Activated CD8-positive, alpha-beta memory T cell treated with anti-CD3 and anti-CD28 coated beads, Interleukin-2, amount 50 U/mL, for 1 hour (primary cell): Measurements from ENCODE around the gene PDPK1.
"Not testable (repeated sequence)": the region's sequence is repeated elsewhere in the genome, so short reads cannot be mapped to it uniquely, and the experiment has no call there.

ENCODE experiments used
- DNase-seq: peaks from one replicate; pipeline ENCODE4 v3.0.0-alpha.2; 2020; ENCODE audit errors: extremely low read depth

The PDPK1 gene

DNA sequence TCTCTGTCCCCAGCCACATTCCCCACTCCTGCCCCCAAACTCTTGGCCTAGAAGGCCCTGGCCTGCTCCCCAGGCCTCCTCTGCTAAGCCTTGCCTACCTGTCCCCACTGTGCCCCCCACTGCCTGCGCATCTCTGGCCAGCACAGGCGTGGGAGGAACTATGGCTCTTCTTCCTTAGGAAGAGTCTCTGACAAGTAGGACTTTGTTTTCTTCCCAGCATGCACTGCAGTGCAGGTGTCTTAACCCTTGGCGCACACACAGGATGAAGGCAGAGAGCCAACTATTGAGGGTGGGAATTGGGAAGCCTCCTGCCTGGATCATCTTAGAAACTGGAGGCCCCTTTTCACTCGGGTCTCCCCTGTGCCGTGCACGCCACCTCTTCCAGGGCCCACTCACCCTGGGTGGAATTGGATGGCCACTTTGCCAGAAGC lies 14.0 kb upstream of the PDPK1 start:
- DNase-seq: no peak

DNA sequence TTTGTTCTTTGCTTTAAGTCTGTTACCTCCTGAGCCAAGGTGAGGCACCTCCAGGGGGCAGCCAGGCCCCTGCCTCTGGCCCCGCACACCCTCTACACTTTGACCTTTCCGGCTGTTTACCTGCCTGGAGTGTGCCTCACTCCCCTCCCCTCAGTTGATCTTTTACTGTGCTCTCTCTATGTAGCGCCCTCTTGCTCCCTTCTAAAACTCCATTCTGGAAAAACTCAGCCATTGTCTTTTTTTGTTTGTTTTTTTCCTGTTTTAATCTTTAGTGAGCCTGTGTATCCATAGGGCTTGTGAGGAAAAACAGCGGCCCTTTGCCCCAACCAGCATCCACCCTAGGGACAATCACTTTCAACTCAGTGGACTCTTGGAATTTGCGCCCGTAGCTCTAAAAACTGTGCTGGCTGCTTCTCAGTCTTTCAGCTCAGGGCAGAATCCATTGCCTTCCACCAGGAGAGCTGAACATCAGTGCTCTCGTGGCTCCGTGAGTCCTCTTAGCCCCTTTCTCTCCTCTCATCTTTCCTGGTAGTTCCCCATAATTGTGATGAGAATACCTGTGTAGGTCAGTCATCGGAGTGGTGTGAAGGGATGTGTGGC lies 13.4 kb upstream of the PDPK1 start:
- DNase-seq: no peak

DNA sequence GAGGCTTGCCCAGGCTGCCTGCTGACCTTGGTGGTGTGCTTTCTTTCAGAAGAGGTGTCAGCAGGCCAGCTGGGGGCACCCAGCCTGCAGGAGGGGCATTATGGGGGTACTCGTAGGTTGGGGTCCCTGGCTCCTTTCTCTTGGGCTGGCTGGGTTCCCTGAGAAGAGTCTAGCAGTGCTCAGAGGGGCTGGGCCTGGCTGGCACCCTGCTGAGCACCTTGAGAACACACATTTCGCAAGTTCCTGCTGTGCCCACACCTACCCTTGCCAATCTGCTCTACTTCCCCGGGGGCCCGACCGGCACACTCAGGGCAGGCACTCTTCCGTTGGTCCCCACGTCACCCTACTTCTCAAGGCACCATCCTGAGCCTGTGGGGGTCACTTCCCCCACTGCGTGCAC lies 11.7 kb upstream of the PDPK1 start:
- DNase-seq: no peak

DNA sequence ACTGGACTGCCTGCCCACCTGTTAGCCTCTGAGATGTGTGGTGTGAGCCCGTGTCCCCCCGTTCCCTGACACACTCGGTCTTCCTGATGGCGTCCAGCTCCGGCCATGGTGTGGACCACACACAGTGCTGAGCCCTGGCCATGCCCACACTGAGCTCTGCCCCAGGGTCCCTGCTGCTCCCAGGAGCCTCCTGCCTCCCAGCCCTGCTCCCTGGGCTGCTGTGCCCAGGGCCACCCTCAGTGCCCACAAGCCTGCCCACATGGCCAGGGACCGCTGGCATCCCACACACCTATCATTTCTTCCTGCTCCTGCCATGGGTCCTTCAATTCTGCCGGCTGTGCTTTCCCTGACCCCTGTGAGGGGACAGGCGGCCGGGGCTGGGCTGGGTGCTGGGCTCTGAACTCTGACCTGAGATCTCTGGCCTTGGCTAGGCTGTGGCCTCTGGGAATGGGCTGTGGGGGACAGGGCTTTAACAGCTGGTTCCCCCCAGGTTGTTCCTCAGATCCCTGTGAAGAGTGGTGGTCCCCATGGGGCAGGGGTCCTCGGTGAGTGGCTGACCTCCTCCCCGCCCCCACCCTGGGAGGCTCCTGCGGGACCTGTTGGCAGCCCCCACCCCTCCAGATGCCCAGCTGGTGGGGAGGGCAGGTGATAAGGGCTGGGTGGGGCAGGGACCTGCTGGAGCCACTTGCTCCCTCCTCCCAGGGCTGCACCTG lies 10.6 kb upstream of the PDPK1 start:
- DNase-seq: no peak

DNA sequence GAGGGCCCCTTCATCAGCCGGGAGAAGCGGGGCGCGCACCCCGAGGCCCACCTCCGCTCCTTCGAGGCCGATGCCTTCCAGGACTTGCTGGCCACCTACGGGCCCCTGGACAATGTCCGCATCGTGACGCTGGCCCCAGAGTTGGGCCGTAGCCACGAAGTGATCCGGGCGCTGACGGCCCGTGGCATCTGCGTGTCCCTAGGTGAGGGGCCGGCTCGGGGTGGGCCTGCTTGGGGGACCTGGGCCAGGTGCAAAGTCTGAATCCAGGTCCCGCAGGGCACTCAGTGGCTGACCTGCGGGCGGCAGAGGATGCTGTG lies 10.1 kb upstream of the PDPK1 start:
- no peak for DNase-seq

DNA sequence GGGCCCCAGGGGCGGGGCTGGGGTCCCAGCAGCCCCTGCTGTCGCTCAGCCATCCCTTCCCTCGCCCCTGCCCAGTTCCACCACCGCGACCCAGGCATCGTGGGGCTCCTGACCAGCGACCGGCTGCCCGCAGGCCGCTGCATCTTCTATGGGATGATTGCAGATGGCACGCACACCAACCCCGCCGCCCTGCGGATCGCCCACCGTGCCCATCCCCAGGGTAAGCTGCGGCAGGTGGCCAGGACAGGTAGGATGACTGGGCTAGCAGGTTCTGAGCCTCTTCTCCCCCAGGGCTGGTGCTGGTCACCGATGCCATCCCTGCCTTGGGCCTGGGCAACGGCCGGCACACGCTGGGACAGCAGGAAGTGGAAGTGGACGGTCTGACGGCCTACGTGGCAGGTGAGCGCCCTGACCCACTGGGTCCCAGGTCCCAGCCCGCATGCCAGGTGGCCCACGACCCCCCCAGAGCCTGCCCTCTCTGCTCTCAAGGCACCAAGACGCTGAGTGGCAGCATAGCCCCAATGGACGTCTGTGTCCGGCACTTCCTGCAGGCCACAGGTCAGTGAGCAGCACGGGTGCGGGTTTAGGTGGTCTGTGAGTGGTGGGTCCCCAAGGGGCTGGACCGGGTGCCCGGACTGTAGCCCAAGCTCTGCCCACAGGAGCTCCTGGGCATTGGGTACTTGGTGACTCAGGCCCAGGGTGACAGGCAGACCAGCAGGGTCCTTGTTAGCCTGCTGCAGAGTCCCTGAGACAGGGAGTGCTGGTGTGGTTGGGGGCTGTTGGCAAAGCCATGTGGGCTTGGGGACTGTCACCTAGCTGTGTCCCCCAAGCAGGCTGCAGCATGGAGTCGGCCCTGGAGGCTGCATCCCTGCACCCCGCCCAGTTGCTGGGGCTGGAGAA lies 9.4 kb upstream of the PDPK1 start:
- DNase-seq: no peak

DNA sequence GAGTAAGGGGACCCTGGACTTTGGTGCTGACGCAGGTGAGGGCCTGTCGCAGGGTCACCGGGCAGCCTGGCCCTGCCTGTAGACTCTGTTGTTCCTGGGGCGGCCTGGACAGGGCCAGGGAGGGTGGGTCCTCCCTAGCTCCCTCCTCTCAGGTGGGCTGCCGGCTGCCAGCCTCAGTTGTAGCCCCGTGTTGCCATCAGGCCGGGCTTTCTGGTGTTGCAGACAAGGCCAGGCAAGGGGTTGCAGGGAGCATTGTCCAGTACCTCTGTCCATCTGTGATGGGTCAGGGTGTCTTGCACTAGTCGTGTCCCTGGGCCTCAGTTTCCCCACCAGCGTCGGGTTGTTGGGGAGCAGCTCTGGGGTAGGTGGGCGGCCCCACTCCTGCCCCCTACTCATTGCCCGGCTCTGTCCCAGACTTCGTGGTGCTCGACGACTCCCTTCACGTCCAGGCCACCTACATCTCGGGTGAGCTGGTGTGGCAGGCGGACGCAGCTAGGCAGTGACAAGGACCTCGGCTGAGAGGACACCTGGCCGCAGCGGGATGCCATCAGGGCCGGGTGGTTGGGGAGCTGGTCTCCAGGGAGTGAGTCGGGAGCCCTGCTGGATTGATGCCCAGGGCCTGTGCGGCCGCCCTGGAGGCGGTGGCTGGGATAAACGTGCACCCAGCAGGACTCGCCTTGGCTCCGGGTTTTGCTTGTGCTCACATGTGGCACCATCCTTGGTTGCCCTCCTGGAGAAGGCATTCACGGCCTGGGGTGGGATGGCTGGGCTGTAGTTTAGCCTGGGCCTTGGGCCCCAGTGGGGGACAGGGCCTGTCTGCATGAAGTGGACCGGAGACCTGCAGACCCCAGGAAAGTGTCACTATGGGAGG lies 8.5 kb upstream of the PDPK1 start:
- DNase-seq: no peak

DNA sequence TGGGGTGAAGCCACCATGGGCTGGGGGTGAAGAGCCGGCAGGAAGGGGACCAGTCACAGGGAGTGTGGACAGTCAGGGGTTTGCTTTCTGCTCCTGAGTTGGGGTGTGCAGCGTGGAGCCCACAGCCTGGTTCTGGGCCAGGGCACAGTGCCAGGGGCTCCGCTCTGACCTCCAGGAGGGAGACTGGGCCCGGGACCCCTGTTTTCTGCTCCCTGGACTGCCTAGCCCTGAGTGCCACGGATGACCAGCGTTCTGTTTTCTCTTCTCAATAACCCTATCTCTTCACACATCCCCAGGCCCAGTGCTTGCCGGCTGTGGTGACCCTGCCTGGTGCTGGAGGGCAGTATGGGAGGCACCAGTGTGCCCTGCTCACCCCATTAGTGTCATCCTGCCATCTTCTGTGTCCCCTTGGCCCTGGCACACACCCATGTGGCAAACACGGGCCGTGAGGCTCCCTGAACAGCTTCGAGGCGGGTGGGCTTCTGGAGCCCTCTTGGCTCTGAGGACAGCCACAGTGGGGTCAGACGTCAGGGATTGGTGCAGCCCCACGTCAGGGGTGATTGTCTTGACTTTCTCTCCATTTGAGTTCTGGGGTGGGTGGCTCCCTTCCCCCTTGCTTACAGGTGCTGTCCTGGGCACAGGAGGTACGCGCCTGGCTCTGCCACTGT lies 7.7 kb upstream of the PDPK1 start:
- DNase-seq: no peak

DNA sequence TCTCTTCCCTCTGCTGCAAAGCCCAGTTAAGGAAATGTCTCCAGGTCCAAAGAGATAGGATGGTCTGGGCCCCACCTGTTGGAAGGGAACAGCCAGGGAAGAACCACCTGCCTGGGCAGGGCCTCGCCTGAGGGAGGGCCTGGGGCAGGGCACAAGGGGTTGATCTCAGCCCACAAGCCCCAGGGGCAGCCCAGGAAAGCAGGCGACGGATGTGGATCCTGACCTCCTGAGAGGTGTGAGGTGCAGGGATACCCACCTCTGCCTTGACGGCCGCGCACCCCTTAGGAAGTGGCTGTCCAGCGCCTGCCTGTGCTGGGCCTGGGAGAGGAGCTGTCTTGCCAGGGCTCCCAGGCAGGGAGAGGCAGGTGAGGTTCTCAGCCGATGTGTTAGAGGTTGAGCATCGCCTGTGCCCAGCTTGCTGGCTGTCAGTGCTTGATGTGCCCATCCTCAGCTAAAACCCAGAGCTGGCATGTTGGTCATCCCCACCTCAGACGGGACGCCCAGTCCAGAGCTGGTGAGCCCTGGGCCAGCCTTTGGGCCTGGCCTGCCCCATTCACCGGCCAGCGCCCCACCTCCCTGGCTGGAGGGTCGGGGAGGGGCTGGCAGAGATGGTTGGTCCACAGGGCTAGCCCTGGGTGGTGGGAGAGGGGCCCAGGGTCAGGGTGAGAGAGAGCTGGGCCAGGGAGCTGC lies 7.0 kb upstream of the PDPK1 start:
- no peak for DNase-seq

DNA sequence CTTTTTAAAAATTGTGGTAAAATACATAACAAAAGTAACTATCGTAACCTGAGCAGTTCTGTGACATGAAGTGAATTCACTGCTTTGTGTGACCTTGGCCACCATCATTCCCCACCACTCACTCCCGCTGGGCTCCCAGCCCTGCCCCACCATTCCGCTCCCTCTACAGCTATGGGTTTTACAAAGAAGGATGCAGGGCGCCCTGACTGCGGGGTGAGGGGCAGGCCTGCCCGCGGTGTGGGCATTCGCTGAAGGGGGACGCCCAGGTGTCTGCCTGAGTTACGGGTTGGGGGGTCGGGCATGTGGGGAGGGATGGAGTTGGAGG lies 6.5 kb upstream of the PDPK1 start, which contains the start of gene CEMP1:
TSS of gene CEMP1 (minus strand) at position 38 of the 325 bp plus-strand sequence. CDS start 335 bp downstream, outside the sequence.
- no peak for DNase-seq

DNA sequence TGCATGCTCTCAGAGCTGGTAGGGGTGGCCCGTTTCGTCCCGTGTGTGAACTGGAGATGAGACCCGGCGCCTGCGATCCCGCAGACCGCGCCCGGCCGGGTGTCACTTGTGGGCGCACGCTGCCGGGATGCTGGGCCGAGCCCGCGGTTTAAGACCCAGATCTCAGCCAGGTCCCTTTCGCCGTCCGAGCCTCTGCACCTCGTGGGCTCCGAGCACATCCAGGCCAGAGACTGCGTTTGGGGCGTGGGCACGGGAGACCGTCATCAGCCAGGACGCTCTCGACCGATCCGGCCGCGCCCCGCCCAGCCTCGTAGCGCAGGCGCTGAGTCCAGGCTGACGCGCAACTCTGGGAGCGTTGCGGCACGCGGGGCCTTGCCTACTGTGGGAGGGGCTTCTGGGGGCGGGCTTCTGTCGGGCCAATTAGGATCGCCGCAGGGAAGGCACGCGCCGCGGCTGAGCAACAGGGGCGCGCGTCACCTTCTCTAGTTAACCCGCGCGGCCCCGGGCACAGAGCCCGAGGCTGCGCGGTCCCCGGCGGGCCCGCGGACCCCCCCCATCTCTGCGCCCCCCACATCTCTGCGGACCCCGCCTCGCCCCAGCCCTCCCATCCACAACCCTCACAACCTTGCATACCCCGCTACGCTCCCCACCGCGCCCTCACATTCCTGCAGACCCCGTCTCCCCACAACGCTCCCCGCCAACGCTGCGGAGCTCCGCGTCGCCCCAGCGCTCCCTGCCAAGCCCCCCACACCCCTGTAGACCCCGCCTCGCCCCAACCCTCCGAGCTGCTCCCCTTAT lies 5.9 kb upstream of the PDPK1 start:
- peak; percentile 90 for DNase-seq

DNA sequence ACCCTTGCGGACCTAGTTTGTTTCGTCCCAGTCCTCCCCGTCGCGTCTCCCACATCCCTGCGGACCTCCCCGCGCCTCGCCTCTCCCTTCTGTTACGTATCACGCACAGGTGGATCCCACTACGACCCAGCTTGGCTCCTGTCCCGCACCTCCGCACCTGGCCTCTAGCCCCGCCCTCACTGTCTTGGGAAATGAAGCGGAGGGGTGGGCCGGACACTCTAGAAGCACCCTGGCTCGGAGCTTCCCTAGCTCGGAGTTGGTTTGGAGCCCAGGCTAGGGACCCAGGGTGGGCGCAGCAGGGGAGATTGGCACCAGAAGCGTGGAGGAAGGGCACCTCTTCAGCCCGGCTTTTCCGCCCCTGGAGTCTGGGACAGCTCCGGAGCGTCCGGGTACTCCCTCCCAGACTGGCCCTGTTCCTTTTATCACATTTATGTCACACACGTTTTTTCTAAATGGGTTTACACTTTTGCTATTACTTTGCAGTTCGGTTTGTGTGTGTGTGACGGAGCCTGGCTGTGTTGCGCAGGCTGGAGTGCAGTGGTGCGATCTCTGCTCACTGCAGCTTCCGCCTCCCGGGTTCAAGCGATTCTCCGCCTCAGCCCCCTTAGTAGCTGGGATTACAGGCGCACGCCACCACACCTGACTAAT lies 5.2 kb upstream of the PDPK1 start:
- DNase-seq: no peak

DNA sequence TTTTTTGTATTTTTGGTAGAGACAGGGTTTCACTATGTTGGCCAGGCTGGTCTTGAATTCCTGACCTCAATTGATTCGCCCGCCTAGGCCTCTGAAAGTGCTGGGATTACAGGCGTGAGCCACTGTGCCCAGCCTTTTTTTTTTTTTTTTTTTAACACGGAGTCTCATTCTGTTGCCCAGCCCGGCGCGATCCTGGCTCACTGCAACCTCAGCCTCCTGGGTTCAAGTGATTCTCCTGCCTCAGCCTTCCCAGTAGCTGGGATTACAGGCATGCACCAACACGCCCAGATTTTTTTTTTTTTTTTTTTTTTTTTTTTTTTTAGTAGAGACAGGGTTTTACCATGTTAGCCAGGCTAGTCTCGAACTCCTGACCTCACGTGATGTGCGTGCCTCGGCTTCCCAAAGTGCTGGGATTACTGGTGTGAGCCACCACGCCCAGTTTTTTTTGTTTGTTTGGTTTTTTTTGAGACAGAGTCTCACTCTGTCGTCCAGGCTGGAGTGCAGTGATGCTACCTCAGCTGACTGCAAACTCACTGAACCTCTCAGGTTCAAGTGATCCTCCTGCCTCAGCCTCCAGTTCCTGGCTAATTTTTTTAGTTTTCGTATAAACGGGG lies 4.6 kb upstream of the PDPK1 start:
- DNase-seq: not testable (repeated sequence)

DNA sequence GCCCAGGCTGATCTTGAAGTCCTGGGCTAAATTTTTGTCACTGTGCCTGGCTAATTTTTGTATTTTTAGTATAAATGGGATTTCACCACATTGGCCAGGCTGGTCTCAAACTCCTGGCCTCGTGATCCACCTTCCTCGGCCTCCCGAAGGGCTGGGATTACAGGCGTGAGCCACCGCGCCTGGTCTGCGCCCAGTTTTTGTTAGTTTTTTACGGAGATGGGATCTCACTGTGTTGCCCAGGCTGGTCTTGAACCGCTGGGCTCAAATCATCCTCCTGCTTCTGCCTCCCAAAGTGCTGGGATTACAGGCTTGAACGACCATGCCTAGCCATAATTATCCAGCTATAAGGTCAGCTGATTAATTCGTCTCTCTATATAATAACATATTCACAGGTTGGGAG lies 3.9 kb upstream of the PDPK1 start:
- no peak for DNase-seq

DNA sequence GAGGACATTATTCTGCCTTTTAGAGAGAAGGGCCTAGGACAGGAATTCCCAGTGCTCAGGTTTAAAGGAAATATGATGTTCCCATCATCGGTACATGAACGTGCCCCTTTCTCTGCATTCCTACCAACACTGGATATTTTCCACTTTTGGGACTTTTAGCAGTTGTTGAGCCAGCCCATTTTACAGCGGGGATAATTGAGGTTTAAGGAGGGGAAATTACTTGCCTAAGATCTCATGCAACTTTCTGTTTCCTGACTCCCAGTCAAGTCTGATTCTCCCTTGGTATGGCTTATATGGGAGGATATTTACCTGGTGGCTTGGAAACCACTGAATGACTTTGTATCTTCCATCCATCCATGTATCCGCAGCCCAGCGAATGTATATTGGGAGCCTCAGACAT lies 3.5 kb upstream of the PDPK1 start:
- DNase-seq: not testable (repeated sequence)

DNA sequence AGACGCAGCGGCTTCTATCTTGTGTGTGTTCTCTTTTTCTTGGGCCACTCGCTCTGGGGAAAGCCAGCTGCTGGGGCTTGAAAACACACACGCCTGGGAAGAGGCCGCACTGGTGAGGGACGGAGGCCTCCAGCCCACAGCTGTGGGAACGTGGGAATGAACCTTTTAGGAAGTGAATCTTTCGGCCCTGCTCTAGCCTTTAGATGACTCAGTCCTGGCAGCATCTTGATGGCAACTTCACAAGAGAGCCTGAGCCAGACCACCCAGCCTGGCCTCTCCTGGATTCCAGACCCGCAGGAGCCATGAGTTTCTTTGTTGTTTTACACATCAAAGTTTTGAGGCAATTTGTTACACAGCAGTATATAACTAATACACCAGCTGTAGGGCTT lies 2.2 kb upstream of the PDPK1 start:
- DNase-seq: no peak

DNA sequence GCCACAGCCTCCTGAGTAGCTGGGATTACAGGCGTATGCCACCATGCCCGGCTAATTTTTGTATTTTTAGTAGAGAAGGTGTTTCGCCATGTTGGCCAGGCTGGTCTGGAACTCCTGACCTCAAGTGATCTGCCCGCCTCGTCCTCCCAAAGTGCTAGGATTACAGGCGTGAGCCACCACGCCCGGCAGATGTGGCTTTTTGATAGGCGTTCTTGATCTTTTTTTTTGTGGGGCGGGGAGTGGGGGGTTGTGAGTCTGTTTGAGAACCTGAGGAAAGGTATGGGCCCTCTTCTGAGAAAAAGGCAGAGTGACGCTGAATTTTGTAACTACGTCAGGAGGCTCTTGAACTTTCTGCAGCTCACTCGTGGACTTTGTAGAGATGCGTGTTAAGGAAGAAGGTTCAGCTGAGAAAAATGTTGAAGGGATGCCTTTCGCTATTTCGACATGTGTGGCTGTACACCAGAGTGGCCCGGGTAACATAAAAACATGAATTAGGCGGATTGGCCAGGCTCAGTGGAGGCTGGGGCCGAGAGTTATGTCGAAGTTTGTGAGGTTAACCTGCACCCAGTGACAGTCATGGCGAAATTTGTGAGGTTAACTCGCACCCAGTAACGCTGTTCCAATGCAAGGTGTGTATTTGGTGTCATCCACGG lies 1.5 kb downstream of the PDPK1 start:
- not testable (repeated sequence) for DNase-seq

DNA sequence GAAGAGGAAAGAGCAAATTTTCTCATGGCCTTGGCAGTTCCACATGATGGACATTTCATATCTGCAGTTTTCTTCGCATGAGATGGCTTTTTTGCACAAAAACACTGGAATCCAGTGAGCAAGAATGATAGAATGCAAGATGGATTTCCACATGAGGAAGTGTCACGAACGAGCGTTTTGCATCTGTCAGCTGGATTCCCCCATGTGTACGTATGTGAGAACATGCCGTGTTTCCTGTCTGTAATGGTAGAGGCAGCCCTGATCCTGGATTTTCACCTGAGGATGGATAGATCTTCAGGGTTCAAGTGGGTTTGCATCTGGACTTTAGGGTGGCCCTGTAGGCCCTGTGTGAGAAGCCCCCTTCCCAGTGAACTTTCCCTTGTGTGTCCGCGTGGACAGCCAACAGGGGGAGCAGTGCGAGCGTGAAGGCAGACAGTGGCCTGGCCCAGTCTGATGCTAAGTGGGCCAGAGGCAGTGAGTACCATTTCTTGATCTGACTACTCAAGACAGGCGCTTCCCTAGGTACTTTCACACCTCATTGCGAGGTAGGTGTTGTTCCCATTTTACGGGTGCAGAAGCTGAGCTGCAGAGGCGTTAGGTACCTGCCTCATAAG lies 2.1 kb downstream of the PDPK1 start:
- DNase-seq: not testable (repeated sequence)
